GM13977 (cell line): ENCODE results near the gene LUZP2.
A peak's percentile ranks its signal among the peaks of the same experiment; 100 is the strongest.
"Not testable (repeated sequence)": the region's sequence is repeated elsewhere in the genome, so short reads cannot be mapped to it uniquely, and the experiment has no call there.

Experiments
- DNase-seq: peaks from one replicate; pipeline ENCODE4 v3.0.0; 2012; ENCODE audit warnings: low spot score
- in situ Hi-C: fragments of 300-500 bp; cut with MboI; formaldehyde crosslinking; loops from one replicate; pipeline ENCODE4 v1.12.0; 2022; ENCODE audit warnings: low sequenced_read_pairs, low pct_unique_long_range_greater_than_20kb, mixed read lengths, inconsistent platforms; ENCODE audit not compliant: unreplicated experiment
- TF ChIP-seq, protein P1 (sequence below): IDR thresholded peaks from 2 replicates; pipeline ENCODE4 v1.5.1; 2012; ENCODE audit warnings: mild to moderate bottlenecking, control low read depth; ENCODE audit not compliant: insufficient read depth; ENCODE audit errors: extremely low read depth, missing control alignments

Gene LUZP2

DNA sequence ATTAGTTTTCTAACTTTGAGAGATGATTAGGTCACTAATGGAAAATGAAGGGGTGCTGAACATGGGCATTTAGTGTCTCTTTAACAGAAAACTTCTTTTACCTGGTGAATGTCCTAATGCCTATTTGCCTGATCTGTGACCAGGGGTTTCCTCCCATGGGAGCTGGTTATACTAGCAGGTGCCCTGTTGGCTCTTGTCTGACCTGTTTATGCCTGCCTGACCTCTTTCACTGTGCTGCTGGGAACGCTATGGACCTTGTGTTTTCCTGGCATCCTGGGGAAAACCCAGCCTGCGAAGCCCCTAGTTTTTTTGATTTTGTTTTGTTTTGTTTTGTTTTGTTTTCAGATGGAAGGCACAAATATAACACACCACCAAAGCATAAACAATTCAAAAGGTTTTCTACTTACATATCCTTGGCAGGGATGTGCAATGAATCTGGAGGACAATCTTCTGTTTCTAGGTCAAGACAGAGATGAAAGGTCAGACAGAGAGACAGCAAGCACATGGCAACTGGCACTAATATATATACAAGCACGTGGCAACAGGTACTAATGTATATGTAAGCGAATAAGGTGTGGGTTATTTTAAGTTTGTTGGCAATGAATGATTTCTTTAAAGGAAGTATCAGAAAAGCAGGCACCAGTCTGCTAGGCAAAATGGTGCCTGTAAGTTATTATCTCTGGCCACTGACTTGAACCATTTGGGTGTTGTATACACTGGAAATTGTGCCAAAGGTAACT, 390.2 kb downstream of the LUZP2 start:
- in situ Hi-C loops, result no loop called here
- TF ChIP-seq, protein P1, sequence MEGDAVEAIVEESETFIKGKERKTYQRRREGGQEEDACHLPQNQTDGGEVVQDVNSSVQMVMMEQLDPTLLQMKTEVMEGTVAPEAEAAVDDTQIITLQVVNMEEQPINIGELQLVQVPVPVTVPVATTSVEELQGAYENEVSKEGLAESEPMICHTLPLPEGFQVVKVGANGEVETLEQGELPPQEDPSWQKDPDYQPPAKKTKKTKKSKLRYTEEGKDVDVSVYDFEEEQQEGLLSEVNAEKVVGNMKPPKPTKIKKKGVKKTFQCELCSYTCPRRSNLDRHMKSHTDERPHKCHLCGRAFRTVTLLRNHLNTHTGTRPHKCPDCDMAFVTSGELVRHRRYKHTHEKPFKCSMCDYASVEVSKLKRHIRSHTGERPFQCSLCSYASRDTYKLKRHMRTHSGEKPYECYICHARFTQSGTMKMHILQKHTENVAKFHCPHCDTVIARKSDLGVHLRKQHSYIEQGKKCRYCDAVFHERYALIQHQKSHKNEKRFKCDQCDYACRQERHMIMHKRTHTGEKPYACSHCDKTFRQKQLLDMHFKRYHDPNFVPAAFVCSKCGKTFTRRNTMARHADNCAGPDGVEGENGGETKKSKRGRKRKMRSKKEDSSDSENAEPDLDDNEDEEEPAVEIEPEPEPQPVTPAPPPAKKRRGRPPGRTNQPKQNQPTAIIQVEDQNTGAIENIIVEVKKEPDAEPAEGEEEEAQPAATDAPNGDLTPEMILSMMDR, result no peak
- DNase-seq, result no peak

DNA sequence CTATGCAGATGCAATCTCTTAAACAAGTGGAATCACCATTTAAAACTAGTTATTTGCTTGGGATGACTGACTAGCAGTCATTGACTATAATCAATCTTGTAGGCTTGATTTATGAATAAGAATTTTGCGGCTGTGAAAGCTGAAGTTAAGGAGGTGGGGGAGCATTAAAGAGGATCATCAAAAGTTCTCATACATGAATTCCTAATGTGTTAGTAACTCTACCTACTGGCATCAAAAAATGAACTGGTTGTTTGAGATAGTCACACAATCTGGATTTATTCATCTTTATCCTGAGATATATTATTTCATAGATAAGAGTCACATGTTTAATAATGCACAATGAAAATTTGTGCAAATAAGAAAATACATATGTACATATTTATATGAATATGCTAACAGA, 393.6 kb downstream of the LUZP2 start:
- no peak for DNase-seq
- TF ChIP-seq, protein P1, result no peak
- in situ Hi-C loops, result no loop called here

DNA sequence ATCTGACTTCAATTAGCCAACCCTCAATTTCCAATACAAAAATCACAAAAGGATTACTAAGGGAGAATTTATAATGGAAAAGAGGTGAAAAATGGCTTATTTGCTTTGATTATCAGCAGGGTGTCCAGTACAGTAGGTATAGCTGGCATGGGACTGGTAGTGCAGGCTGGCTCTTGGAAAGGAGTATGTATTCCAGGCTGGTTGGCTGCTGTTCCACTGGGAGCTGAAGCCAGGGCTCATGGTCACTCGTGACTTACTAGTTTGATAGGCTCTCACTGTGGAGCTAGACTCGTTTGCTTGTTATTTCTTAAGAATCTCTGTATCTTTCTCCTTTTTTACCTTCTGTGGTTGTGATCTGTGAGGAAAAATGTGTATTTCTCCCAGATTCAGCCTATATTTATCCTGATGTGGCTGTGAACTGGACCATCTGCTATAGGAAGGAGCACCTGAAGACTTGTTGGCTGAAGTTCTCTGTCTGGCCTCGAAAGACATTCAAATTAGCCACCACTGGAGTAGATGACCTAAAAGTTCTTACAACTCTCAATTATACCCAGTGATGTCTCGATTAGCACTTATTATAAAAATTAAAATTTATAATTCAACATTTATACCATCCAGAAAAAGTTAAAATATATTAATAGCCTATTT, 395.1 kb downstream of the LUZP2 start:
- DNase-seq, in situ Hi-C loops: not testable (repeated sequence)

DNA sequence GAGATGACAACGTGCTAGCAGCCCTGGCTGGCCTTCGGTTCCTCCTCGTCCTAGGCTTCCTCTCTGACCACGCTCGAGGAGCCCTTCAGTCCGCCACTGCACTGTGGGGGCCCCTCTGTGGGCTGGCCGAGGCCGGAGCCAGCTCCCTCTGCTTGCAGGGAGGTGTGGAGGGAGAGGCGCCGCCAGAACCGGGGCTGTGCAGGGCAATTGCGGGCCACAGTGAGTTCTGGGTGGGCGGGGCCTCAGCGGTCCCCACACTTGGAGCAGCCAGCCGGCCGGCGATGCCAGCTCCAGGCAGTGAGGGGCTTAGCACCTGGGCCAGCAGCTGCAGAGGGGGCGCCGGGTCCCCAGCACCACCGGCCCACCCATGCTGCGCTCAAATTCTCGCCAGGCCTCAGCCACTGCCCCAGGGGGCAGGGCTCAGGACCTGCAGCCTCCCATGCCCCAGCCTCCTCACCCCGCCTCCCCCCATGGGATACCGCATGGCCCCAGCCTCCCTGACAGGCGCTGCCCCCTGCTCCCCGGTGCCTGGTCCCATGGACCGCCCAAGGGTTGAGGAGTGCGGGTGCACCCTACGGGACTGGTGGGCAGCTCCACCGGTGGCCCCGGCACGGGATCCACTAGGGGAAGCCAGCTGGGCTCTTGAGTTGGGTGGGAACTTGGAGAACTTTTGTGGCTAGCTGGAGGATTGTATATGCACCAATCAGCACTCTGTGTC, 399.4 kb downstream of the LUZP2 start:
- TF ChIP-seq, protein P1, result no peak
- DNase-seq, result no peak
- in situ Hi-C loops, result no loop called here

DNA sequence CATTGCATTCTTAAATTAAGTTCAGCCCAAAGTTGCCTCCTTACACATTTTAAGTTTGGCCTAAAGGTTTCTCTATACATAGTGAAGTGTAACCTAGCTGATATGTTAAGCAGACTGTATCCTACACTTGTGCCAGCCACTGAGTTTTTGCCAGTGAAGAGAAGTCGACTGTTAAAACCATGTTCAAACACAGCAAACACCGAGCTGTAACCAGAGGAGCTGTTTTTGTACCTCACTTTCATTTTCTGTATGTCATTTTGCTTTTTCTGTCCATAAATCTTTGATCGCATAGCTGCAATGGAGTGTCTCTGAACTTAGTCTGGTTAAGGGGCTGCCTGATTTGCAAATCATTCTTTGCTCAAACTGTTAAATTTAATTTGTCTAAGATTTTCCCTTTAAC, 403.7 kb downstream of the LUZP2 start:
- in situ Hi-C loops, result no loop called here
- TF ChIP-seq, protein P1, result no peak
- peak; percentile 42 for DNase-seq

DNA sequence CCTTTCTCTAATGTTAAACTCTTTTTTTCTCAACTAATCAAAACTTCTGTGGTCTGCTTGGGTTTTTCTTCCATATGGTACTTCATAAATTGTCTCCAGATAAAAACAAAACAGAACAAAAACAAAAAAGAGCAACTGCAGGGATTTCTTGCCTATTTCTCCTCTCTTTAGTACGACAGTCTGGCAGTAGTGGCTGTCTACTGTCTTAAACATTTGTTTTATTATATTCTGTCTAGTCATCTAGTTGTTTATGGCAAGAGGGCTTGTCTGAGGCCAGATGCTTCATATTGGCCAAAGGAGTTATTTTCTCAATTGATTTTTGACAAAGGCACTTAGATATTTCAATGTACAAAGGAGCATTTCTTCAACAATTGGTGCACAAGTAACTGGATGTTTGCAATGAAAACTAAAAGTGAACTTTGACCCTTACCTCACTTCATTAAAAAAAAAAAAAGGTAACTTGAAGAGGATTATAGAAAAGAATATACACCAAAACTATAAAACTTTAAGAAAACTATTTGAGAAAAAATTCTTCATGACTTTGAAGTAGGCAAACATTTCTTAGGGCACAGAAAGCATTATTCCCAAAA, 404.2 kb downstream of the LUZP2 start:
- DNase-seq, result no peak
- TF ChIP-seq, protein P1, result no peak
- in situ Hi-C loops, result no loop called here
